Activated CD4-positive, alpha-beta T cell treated with anti-CD3 and anti-CD28 coated beads, Interleukin-2, amount 10 ng/mL, durations not matched to agents 7 days and 5 days (primary cell): ENCODE measurements around the gene NAE1. TPM values are rescaled to one million over a fixed set of nuclear protein-coding genes. Genes with fewer than 3 reads are reported as not detected.

Experiments used
- CTCF ChIA-PET: fragments of 350-600 bp; sonication (Branson Sonifier 250); formaldehyde crosslinking; loops from one replicate; lab custom pipeline; 2021; ENCODE audit warnings: antibody characterized with exemption; lab: Charles Lee
- POLR2A ChIA-PET: fragments of 350-600 bp; sonication (Branson Sonifier 250); formaldehyde crosslinking; loops from one replicate; lab custom pipeline; 2021; ENCODE audit warnings: antibody characterized with exemption; lab: Charles Lee
- DNase-seq: peaks from one replicate; pipeline ENCODE4 v3.0.0-alpha.2; 2020
- H3K27ac Mint-ChIP-seq: one replicate; pipeline ENCODE4 v1.8.0; 2021; ENCODE audit warnings: mild to moderate bottlenecking, moderate library complexity, mixed read lengths
- H3K27me3 Mint-ChIP-seq: one replicate; pipeline ENCODE4 v1.8.0; 2021; ENCODE audit warnings: mixed read lengths
- H3K36me3 Mint-ChIP-seq: one replicate; pipeline ENCODE4 v1.8.0; 2021; ENCODE audit warnings: low read depth, mixed read lengths
- H3K4me1 Mint-ChIP-seq: one replicate; pipeline ENCODE4 v1.8.0; 2021; ENCODE audit warnings: mixed read lengths
- H3K4me3 Mint-ChIP-seq: one replicate; pipeline ENCODE4 v1.8.0; 2021; ENCODE audit warnings: mild to moderate bottlenecking, moderate library complexity, mixed read lengths
- H3K9me3 Mint-ChIP-seq: one replicate; pipeline ENCODE4 v1.8.0; 2021; ENCODE audit warnings: mixed read lengths
- total RNA-seq, 2 experiments: library from RNA; stranded (reverse); gene quantifications; one replicate each; pipeline ENCODE4 v1.2.3, GENCODE V29; 2021

NAE1 gene
- total RNA-seq, 2 experiments from 2014 or later = 62.5 to 72.6 TPM

GRCh38 chr16:66787427-66787826 is 43.3 kb downstream of the NAE1 start:
- no peaks in the 10 kb centered on the region for H3K36me3 Mint-ChIP-seq
- ChIA-PET POLR2A (no interaction called here), CTCF (no interaction called here)
- no peak overlapping the region for H3K4me3 Mint-ChIP-seq
- no peak overlapping the region for H3K27ac Mint-ChIP-seq
- no peaks in the 10 kb centered on the region for H3K9me3 Mint-ChIP-seq
- H3K4me1 Mint-ChIP-seq = no peaks in the 10 kb centered on the region
- peaks cover 12% of the 10 kb centered on the region for H3K27me3 Mint-ChIP-seq
- no peak for DNase-seq

- Mint-ChIP-seq H3K36me3 (no peaks in the 10 kb centered on the region), H3K4me3 (no peak overlapping the region), H3K27ac (no peak overlapping the region), H3K9me3 (no peaks in the 10 kb centered on the region), H3K27me3 (peaks cover 7% of the 10 kb centered on the region), H3K4me1 (no peaks in the 10 kb centered on the region)
- ChIA-PET POLR2A (no interaction called here), CTCF (no interaction called here)
- no peak for DNase-seq
These were observed 44.2 kb downstream of the NAE1 start for GRCh38 chr16:66786551-66786950.

GRCh38 chr16:66776457-66776856 is 54.3 kb downstream of the NAE1 start:
- Mint-ChIP-seq H3K27ac (no peak overlapping the region), H3K9me3 (no peaks in the 10 kb centered on the region), H3K4me3 (no peak overlapping the region), H3K36me3 (no peaks in the 10 kb centered on the region), H3K27me3 (no peaks in the 10 kb centered on the region), H3K4me1 (no peaks in the 10 kb centered on the region)
- ChIA-PET CTCF (no interaction called here), POLR2A (interaction anchor here (0.7 kb wide), 1 partner anchor 249 kb away, joined by 6 read pairs; no protein-coding TSS in a partner anchor)
- no peak for DNase-seq

GRCh38 chr16:66774981-66775380 is 55.8 kb downstream of the NAE1 start:
- CTCF ChIA-PET = no interaction called here
- H3K4me3 Mint-ChIP-seq = no peak overlapping the region
- H3K27ac Mint-ChIP-seq = no peak overlapping the region
- POLR2A ChIA-PET = no interaction called here
- no peaks in the 10 kb centered on the region for H3K4me1 Mint-ChIP-seq
- H3K9me3 Mint-ChIP-seq = no peaks in the 10 kb centered on the region
- H3K36me3 Mint-ChIP-seq = no peaks in the 10 kb centered on the region
- no peak for DNase-seq
- no peaks in the 10 kb centered on the region for H3K27me3 Mint-ChIP-seq

GRCh38 chr16:66758086-66758485 is 72.7 kb downstream of the NAE1 start:
- no peaks in the 10 kb centered on the region for H3K36me3 Mint-ChIP-seq
- H3K4me3 Mint-ChIP-seq = no peak overlapping the region
- ChIA-PET POLR2A (no interaction called here), CTCF (no interaction called here)
- H3K9me3 Mint-ChIP-seq = no peaks in the 10 kb centered on the region
- H3K4me1 Mint-ChIP-seq = peaks cover under 1% of the 10 kb centered on the region
- H3K27ac Mint-ChIP-seq = no peak overlapping the region
- no peak for DNase-seq
- H3K27me3 Mint-ChIP-seq = peaks cover 24% of the 10 kb centered on the region

GRCh38 chr16:66754819-66755218 is 76.0 kb downstream of the NAE1 start:
- Mint-ChIP-seq H3K4me1 (peaks cover 21% of the 10 kb centered on the region), H3K27ac (no peak overlapping the region), H3K36me3 (peaks cover 7% of the 10 kb centered on the region), H3K9me3 (no peaks in the 10 kb centered on the region), H3K4me3 (no peak overlapping the region), H3K27me3 (peaks cover 34% of the 10 kb centered on the region)
- no peak for DNase-seq
- ChIA-PET CTCF (interaction anchor here (1.8 kb wide), 1 partner anchor 113 kb away, joined by 5 read pairs; no protein-coding TSS in a partner anchor), POLR2A (no interaction called here)

GRCh38 chr16:66754211-66754610 is 76.6 kb downstream of the NAE1 start:
- peaks cover 27% of the 10 kb centered on the region for H3K4me1 Mint-ChIP-seq
- peaks cover 10% of the 10 kb centered on the region for H3K36me3 Mint-ChIP-seq
- H3K27ac Mint-ChIP-seq = no peak overlapping the region
- ChIA-PET POLR2A (no interaction called here), CTCF (interaction anchor here (1.8 kb wide), 1 partner anchor 114 kb away, joined by 5 read pairs; no protein-coding TSS in a partner anchor)
- no peak for DNase-seq
- H3K27me3 Mint-ChIP-seq = peaks cover 34% of the 10 kb centered on the region
- no peaks in the 10 kb centered on the region for H3K9me3 Mint-ChIP-seq
- no peak overlapping the region for H3K4me3 Mint-ChIP-seq

- no peak overlapping the region for H3K4me3 Mint-ChIP-seq
- no peak for DNase-seq
- CTCF ChIA-PET = interaction anchor here (1.1 to 3.1 kb wide), 10 partner anchors 10 to 144 kb away, joined by 3 to 20 read pairs (median 7); partner anchors contain the start of gene NAE1
- peaks cover 37% of the 10 kb centered on the region for H3K4me1 Mint-ChIP-seq
- peaks cover 19% of the 10 kb centered on the region for H3K36me3 Mint-ChIP-seq
- POLR2A ChIA-PET = no interaction called here
- peak overlapping the region; percentile 90 for H3K27ac Mint-ChIP-seq
- no peaks in the 10 kb centered on the region for H3K9me3 Mint-ChIP-seq
- H3K27me3 Mint-ChIP-seq = peaks cover 32% of the 10 kb centered on the region
These were observed 77.8 kb downstream of the NAE1 start for GRCh38 chr16:66752958-66753357.

Other genes with a start within 250 kb of the NAE1 start
- gene CMTM3, start 226.3 kb downstream of the NAE1 start, total RNA-seq = 100 to 1,000 TPM; 100 to 107 TPM
- under 1 TPM; 0.73 to 0.84 TPM for gene CMTM4, start 134.2 kb downstream of the NAE1 start, total RNA-seq
- gene DYNC1LI2, start 79.4 kb downstream of the NAE1 start, total RNA-seq = 10 to 100 TPM; 53.9 to 65.9 TPM
- under 1 TPM; 0.15 to 0.27 TPM for gene TERB1, start 29.4 kb downstream of the NAE1 start, total RNA-seq
- gene CA7, start 13.4 kb upstream of the NAE1 start, total RNA-seq = not detected
- gene PDP2, start 49.5 kb upstream of the NAE1 start, total RNA-seq = 10 to 100 TPM; 20.8 to 21.4 TPM
- not detected for gene CDH16, start 87.9 kb upstream of the NAE1 start, total RNA-seq
- under 1 TPM; 0.20 to 0.23 TPM for gene RRAD, start 94.6 kb upstream of the NAE1 start, total RNA-seq
- gene CIAO2B, start 103.4 kb upstream of the NAE1 start, total RNA-seq = 100 to 1,000 TPM in 1 of 2 experiments, 10 to 100 TPM in 1; 95.2 to 112 TPM
- 10 to 100 TPM; 31.5 to 34.9 TPM for gene CES2, start 104.5 kb upstream of the NAE1 start, total RNA-seq
- gene CES3, start 130.3 kb upstream of the NAE1 start, total RNA-seq = 1 to 10 TPM; 5.9 to 6.4 TPM
- 10 to 100 TPM; 28.9 to 30.5 TPM for gene CES4A, start 157.6 kb upstream of the NAE1 start, total RNA-seq
- gene CBFB, start 198.2 kb upstream of the NAE1 start, total RNA-seq = 100 to 1,000 TPM; 218 to 222 TPM